GM10847 (cell line): ENCODE results near the gene TIPRL.
A peak's percentile ranks its signal among the peaks of the same experiment; 100 is the strongest.

ENCODE experiments used
- POLR2A ChIP-seq: IDR thresholded peaks from 2 replicates; pipeline ENCODE4 v1.6.1; 2011; ENCODE audit not compliant: insufficient read length; ENCODE audit errors: extremely low read depth

The TIPRL gene

DNA sequence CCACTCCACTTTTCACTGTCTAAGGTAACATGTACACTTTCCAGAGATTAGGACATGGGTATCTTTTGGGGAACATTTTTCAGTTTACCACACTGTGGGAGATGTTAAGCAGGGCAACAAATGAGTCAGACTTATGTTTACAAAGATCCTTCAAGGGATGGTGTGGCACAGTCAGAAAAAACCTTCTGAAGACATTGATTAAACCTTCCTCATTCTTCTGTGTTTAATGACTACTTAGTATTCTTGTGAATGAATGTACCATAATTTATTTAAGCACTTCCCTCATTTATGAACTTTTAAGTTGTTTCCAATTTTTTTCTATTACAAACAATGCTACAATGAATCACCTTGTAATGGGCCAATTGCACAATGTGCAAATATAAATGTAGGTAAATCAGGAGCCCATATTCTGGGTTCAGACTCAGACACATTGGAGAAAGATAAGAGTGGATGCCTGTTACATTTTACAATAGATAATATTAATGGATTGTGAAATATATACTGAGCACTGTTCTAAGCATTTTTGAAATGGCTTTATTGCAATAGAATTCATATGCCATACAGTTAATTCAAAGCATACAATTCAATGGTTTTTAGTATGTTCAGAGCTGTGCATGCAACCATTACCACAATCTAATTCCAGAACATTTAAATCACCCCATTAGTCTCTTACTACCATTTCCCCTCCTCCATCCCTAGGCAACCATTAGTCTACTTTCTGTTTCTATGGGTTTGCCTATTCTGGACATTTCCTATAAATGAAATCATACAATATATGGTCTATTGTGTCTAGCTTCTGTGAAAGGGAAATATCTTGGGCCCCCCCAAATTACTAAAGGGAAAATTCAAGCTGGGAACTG is 45.1 kb downstream of the TIPRL start:
- TF ChIP-seq POLR2A: no peak

DNA sequence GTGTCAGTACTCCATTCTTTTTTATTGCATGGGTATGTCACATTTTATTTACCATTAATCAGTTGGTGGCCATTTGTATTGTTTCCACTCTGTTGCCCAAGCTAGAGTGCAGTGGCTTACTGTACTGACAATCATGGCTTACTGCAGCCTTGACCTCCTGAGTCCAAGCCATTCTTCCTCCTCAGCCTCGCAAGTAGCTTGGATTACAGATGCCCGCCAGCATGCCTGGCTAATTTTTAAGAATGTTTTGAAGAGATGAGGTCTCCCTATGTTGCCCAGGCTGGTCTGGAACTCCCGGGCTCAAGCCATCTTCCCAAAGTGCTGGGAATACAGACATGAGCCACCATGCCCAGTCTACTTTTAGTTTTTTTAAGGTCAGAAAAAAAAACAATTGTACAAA is 46.2 kb downstream of the TIPRL start:
- no peak for TF ChIP-seq POLR2A

DNA sequence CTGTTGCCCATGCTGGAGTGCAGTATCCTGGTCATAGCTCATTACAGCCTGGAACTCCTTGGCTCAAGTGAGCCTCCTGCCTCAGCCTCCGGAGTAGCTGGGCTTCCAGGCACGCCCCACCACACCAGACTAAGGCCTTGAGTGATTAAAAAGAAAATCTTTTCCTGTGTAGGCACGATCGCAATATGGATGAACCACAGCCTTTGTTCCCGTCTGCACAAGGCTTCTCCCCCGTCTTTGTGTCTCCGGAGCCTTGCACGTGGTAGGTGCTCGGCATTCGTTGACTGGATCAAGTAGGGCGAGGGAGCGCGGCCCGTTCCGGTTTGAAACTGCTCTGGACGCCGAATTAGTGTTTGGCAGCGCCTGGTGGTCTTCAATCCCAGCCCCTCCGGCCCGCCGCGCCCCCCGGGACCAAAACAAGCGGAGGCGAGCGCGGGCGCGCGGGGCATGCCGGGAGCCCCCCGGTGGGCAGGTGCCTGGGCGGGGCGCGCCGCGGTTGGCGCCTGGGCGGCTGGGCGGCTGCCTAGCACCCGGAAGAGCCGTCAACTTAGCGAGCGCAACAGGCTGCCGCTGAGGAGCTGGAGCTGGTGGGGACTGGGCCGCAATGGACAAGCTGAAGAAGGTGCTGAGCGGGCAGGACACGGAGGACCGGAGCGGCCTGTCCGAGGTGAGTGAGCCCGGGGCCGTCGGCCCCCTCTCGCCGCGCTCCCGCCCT is 46.9 kb downstream of the TIPRL start, which contains the start of gene SFT2D2:
TSS of gene SFT2D2 (plus strand) at position 529 of the 715 bp plus-strand sequence. CDS start at position 605, 76 bp downstream.
- TF ChIP-seq POLR2A: peak; percentile 89

DNA sequence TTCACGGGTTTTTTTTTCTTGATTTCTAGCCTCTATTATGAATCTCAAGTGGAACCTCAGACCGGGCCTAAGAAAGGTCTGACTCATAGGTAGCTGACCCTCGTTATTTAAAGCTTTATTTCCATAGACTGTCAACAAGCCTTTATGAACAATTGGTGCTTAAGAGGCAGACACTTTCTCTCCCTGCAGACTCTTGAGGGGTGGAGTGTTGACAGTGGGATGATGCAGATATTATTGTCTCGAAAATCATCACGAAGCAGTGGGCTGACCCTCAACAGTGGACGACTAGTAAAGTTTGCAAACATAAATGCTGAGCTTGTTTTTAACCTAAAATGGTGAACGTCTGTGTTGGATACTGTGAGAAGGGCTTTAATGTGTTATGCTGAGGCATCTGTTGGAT is 48.9 kb downstream of the TIPRL start:
- no peak for TF ChIP-seq POLR2A

DNA sequence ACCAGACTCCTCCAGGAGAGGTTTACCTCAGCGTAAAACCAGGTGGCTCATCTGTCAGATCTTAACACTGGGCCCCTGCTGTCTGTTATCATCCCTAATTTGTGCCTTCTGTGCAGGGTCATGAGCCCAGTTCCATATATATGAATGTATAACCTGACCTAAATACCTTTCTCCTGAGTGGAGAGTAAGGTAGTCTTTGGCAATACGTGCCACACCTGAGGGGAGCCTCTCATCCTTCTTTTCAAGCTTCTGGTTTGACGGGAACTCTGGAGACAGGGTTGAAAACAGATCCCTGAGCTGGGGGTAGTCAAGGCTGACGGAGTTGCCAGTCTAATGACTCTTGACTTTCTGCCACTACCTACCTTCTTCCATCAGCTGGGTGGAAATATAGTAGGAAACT is 51.1 kb downstream of the TIPRL start:
- TF ChIP-seq POLR2A: no peak

DNA sequence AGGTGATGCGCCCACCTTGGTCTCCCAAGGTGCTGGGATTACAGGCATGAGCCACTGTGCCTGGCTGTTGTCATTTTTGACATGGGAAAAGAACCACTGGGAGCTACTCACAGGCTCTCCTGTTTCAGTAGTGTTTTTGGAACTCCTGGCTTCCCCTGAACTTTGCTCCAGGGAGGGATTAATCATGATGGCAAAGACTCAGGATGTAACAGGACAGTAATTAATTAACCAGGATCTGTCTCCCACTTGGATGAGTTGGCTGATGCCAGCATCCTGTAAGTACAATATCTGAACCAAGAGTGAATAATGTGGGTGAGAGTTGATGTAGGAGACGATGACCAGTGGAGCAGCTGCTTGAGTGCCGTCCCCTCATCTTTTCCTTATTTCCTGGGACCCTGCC is 51.9 kb downstream of the TIPRL start:
- no peak for TF ChIP-seq POLR2A

DNA sequence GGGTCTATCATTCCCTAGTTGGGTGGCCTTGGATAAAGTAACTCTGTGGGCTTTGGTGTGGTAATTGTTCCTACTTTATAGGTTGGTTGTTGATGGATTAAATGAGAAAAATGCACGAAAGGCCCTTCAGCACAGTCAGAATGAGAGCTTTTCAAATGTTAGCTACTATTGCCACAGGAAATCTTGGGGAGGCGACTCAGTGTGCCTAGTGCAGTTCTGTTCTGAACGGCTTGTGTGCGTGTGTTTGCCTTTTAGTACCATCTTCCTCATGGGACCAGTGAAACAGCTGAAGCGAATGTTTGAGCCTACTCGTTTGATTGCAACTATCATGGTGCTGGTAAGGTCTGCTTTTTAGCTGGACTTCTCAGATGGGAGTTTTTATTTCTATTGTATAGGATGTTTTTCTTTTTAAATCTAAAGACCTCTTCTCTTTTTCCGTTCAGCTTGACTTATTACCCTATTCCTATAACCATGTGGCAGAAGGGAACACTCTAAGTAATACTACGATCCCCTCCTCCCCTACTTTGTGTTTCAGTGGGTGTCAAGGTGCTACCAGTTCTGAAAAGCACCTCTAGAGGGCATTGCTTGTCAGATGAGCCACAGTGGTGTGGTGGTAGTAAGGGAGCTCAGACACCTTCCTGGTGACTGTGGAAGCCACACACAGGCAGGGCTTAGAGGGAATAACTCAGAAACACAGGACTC is 56.2 kb downstream of the TIPRL start:
- no peak for TF ChIP-seq POLR2A

DNA sequence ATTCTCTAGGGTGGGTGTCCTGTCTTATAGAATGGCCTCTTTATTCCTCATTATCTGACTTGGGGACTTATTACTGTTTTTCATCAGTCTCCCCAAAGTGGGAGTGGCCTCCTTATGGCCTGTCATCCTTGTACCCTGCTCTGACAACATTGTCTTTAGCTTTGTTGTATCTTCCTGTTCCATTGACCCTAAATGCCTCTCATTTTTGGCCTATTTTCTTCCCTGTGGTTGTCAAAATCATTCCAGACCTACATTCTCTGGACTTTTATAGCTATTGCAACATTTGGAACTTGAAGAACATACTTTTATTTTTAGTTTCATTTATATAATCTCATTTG is 56.8 kb downstream of the TIPRL start:
- no peak for TF ChIP-seq POLR2A

DNA sequence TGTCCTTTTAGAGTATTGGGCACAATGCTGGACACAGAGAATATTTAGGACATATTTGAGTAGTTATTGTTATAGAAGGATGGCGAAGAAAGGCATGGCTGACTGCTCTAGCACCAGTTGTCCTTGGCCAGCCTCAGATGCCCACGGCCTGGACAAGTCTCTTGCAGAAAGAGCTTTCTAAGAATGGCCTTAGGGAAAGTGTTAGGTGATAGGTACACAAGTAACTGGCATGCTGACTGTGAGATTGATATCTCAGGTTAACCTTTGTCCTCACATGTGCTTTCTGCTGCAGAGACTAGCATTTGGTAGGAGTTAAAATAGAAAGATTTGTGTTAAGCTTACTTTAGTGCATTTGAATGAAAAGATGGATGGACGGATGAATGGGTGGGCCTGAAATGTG is 57.2 kb downstream of the TIPRL start:
- no peak for TF ChIP-seq POLR2A

DNA sequence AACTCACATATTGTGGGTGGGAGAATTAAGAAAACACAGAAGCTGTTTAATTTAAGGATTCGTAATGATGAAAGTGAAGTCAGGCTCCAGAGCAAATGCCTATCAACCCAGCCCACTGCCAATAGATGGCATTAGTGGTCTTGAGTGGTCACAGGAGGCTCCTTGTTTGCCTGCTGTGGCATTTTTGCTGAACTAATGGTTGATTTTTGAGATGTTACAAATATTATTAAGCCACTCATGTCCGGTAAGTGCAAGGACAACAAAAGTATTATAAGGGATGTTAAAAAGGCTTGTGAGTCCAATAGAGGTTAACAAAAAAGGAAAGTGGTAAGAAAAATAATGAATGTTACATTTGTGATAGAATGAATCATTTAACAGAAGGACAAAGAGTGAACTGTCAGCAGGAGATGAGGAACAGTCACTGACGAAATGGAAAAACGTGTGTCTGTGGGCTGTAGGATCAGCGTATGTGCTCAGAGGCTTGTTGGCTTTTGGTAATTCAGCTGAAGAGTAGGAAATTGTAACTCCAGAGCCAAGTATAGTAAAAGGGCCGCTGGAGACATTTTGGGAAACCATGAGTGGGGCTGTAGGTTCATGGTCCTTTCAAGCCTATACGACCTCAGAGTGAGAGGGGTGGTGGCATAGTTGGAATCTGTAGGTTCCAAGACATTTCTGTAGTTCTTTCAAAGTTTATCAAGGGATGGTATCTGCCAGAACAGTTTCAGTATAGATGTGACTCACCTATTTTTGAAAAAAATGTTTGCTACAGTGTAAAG is 58.3 kb downstream of the TIPRL start:
- no peak for TF ChIP-seq POLR2A

DNA sequence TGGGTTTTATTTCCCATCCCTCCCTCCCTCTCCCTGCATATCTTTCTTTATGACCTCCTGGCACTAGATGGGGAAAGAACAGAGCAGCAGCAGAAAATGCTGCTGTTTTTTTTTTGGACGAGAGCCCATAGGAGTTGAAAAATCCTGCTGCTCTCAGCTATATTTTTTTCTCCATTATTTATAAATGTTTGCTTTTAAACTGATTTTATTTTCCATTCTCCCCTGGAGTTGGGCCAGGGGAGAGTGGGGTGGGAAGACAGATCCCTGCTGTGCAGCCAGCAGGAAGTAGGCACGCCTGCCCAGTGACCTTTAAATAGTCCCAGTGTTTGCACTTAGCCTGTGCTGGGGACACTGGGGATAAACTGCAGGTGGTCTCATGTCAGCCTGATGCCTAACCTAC is 64.4 kb downstream of the TIPRL start:
- no peak for TF ChIP-seq POLR2A

DNA sequence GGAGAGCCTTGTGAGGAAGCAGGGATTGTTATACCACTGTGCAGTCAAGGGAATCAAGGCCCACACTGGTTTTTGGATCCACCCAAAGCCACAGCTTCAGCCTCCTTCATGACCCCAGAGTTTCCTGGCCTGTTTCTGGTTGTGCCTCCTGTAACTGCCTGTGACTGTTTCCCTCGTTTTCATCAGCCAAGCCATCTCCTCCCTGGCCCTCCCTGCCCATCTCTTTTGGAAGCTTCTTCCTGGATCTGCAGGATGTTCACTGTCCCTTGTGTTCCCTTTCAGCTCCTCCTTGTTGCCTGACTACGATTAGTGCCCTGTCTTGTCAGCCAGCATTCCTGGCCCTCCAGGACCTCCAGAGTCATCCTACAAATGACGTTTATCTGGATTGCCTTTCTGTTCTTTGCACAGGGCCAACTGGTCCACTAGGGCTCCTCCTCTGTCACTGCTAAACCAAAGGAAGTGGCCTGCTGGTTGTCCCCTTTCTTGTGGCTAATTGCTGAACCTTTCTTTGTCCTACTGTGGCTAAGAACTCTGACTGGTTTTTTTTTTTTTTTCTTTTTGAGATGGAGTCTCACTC is 65.0 kb downstream of the TIPRL start:
- TF ChIP-seq POLR2A: no peak

DNA sequence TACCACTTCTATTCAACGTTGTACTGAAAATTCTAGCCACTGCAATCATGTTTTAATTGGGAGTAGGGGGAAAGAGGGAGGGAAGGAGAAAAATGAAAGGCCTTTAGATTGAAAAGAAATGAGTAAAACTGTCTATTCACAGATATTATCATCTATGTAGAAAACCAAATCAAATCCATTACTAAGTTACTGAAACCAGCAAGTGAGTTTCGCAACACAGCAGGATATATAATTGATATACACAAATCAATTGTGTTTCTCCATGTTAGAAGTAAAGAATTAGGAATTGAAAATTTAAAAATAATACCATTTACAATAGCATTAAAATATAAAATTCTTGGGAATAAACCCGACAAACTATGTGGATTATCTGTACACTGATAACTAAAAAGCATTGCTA is 66.3 kb downstream of the TIPRL start:
- no peak for TF ChIP-seq POLR2A

DNA sequence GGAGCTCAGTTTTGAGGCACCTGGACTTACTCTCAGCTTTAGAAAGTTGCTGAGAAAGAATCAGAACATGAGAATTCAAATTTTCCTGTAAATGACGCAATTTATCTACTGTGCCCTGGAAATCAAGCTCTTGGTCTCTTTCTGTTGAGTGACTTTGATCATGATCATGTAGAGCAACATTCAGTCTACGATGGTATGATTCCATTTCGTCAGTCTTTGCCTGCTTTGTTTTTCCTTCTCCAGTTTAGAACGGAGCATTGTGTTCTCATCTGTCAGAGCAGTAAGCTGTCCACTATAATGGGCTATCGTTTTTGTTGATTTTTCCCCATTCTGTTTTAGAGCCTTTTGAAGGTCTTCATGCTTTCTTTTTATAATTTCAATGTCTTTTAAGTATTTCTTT is 67.7 kb downstream of the TIPRL start:
- TF ChIP-seq POLR2A: no peak
